Testis (tissue), 2 donors: Measurements from ENCODE around the gene HSPB7.

Experiments
- POLR2A ChIP-seq: fragments of 450-650 bp; IDR thresholded peaks from one replicate; pipeline ENCODE4 v1.6.1; 2017; ENCODE audit warnings: antibody characterized with exemption, mild to moderate bottlenecking, moderate library complexity
- TF ChIP-seq, protein P1 (sequence below), 3 experiments: fragments of 450-650 bp in 2 of 3; fragments of 200-600 bp in 1 of 3; sonication (generic) in 1 of 3; IDR thresholded peaks; one replicate each; pipeline ENCODE4 v1.5.1; 2016 to 2019; ENCODE audit warnings: antibody characterized with exemption in 3 of 3, mild to moderate bottlenecking in 2 of 3, moderate library complexity in 1 of 3

DNA sequence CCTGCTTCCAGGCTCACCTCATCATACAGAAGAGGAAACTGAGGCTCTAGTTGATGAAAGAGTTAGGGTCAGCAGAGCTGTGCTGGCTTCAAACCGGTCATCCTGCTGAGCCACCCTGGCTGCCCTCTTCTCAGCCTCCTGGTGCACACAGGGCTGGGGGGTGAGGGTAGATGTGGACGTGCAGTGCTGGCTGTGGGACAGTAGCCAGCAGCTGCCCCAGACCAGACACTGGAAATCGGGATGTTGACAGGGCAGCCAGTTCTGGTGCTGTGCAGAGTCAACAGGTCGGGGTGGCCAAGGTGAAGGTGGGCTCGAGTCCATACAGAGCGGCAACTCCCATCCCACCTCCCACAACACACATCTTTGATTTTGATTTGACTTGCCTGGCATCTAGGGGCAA lies 2.5 kb upstream of the HSPB7 start:
- TF ChIP-seq, protein P1, sequence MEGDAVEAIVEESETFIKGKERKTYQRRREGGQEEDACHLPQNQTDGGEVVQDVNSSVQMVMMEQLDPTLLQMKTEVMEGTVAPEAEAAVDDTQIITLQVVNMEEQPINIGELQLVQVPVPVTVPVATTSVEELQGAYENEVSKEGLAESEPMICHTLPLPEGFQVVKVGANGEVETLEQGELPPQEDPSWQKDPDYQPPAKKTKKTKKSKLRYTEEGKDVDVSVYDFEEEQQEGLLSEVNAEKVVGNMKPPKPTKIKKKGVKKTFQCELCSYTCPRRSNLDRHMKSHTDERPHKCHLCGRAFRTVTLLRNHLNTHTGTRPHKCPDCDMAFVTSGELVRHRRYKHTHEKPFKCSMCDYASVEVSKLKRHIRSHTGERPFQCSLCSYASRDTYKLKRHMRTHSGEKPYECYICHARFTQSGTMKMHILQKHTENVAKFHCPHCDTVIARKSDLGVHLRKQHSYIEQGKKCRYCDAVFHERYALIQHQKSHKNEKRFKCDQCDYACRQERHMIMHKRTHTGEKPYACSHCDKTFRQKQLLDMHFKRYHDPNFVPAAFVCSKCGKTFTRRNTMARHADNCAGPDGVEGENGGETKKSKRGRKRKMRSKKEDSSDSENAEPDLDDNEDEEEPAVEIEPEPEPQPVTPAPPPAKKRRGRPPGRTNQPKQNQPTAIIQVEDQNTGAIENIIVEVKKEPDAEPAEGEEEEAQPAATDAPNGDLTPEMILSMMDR (IDR thresholded peaks at IDR 0.05), result no peak
- TF ChIP-seq POLR2A, result no peak
